ENCODE measurements around the gene MYH9.

GRCh38 chr22:36306227-36306626, 81.5 kb downstream of the MYH9 start:
- TF ChIP-seq CTCF (IDR thresholded peaks at IDR 0.05) = no peak
- no peak for TF ChIP-seq POLR2A (IDR thresholded peaks at IDR 0.05)

Data from Peyer's patch (tissue), 4 donors.